Endothelial cell of umbilical vein (primary cell): Measurements from ENCODE around the gene STX11. TPM values are rescaled to one million over a fixed set of nuclear protein-coding genes. Genes with fewer than 3 reads are reported as not detected.

Experiments used
- BruUV-seq: library from RNA; stranded (reverse); fragments of 400-500 nt; replicated peaks from 2 replicates; lab custom pipeline; 2021; lab: Mats Ljungman, UMichigan
- CTCF ChIA-PET: fragments of 300-600, 350-600 bp; sonication (Branson Sonifier 250); formaldehyde crosslinking; loops from one replicate; lab custom pipeline; 2021; ENCODE audit warnings: antibody characterized with exemption, inconsistent platforms; lab: Charles Lee
- POLR2A ChIA-PET: fragments of 300-600, 350-600 bp; sonication (Branson Sonifier 250); formaldehyde crosslinking; loops from one replicate; lab custom pipeline; 2021; ENCODE audit warnings: antibody characterized with exemption, inconsistent platforms; lab: Charles Lee
- DNase-seq: peaks from one replicate; pipeline ENCODE4 v3.0.0-alpha.2; 2011; ENCODE audit warnings: low read depth, low spot score
- FAIRE-seq: peaks from 2 replicates; lab custom pipeline; 2011; peaks lifted over from hg19 to GRCh38; lab: Jason Lieb, UNC
- H2AFZ ChIP-seq: 2 replicates; pipeline ENCODE4 v1.6.0; 2012; ENCODE audit warnings: low read depth, low read length, control low read depth, inconsistent platforms
- H3K27ac ChIP-seq: 2 replicates; pipeline ENCODE4 v1.5.1; 2011; ENCODE audit warnings: low read depth, mild to moderate bottlenecking, control low read depth, low read length, moderate library complexity; ENCODE audit not compliant: insufficient read depth
- H3K27me3 ChIP-seq, 2 experiments: 2 replicates each; pipeline versions ENCODE4 v1.6.0 to v1.6.1; 2011; ENCODE audit warnings: low read length in 2 of 2, mixed read lengths in 1 of 2; ENCODE audit not compliant: control insufficient read depth in 2 of 2, insufficient read depth in 2 of 2
- H3K36me3 ChIP-seq, 2 experiments: 2 replicates in 1 of 2; 3 replicates in 1 of 2; pipeline ENCODE4 v1.5.1; 2011; ENCODE audit warnings: low read length in 2 of 2, mild to moderate bottlenecking in 1 of 2, moderate library complexity in 1 of 2; ENCODE audit not compliant: control insufficient read depth in 2 of 2, insufficient read depth in 2 of 2; ENCODE audit errors: extremely low read depth in 1 of 2
- H3K4me1 ChIP-seq: 3 replicates; pipeline ENCODE4 v1.5.1; 2011; ENCODE audit warnings: mild to moderate bottlenecking, low read length; ENCODE audit not compliant: control insufficient read depth, insufficient read depth; ENCODE audit errors: extremely low read depth
- H3K4me2 ChIP-seq: 2 replicates; pipeline ENCODE4 v1.6.1; 2011; ENCODE audit warnings: low read length, control low read depth, mixed read lengths; ENCODE audit not compliant: insufficient read depth
- H3K4me3 ChIP-seq, 3 experiments: fragments of 200-600 bp in 1 of 3; sonication (generic), shearing (Covaris generic) in 1 of 3; replicated peaks in 1 of 3; 2 replicates each; pipeline ENCODE4 v1.5.1; 2011 to 2016; ENCODE audit warnings: control low read depth in 3 of 3, low read length in 3 of 3, mild to moderate bottlenecking in 2 of 3, inconsistent platforms in 1 of 3, low read depth in 1 of 3, moderate library complexity in 1 of 3; ENCODE audit not compliant: insufficient read depth in 1 of 3
- H3K79me2 ChIP-seq: 2 replicates; pipeline ENCODE4 v1.6.0; 2012; ENCODE audit warnings: low read length, inconsistent platforms; ENCODE audit not compliant: control insufficient read depth, insufficient read depth
- H3K9ac ChIP-seq: replicated peaks from 2 replicates; pipeline ENCODE3; 2011; ENCODE audit warnings: low read length, control low read depth; ENCODE audit not compliant: insufficient read depth; ENCODE audit errors: extremely low read depth
- H3K9me1 ChIP-seq: replicated peaks from 3 replicates; pipeline ENCODE4 v1.6.0; 2011; ENCODE audit warnings: mild to moderate bottlenecking, low read length; ENCODE audit not compliant: control insufficient read depth, insufficient read depth; ENCODE audit errors: extremely low read depth
- H3K9me3 ChIP-seq: replicated peaks from 2 replicates; pipeline ENCODE4 v1.5.1; 2012; ENCODE audit warnings: low read length, inconsistent platforms; ENCODE audit not compliant: control insufficient read depth, insufficient read depth
- H4K20me1 ChIP-seq: replicated peaks from 2 replicates; pipeline ENCODE3; 2011; ENCODE audit warnings: mild to moderate bottlenecking, low read length; ENCODE audit not compliant: control insufficient read depth, insufficient read depth; ENCODE audit errors: extremely low read depth
- EZH2 ChIP-seq: IDR thresholded peaks from 2 replicates; pipeline ENCODE4 v1.6.1; 2012; ENCODE audit warnings: borderline replicate concordance, low read depth, mild to moderate bottlenecking, moderate library complexity, low read length, inconsistent platforms; ENCODE audit not compliant: severe bottlenecking
- FOS ChIP-seq: IDR thresholded peaks from 2 replicates; pipeline ENCODE4 v1.6.1; 2011; ENCODE audit warnings: mild to moderate bottlenecking, low read length, moderate library complexity, borderline replicate concordance; ENCODE audit not compliant: insufficient read depth
- GATA2 ChIP-seq: IDR thresholded peaks from 2 replicates; pipeline ENCODE4 v1.7.0; 2011; ENCODE audit warnings: low read depth, mild to moderate bottlenecking, moderate library complexity, mixed read lengths, low read length; ENCODE audit not compliant: insufficient read length, insufficient read depth
- MYC ChIP-seq: IDR thresholded peaks from one replicate; pipeline ENCODE4 v1.6.1; 2011; ENCODE audit warnings: mild to moderate bottlenecking, low read depth, low read length
- POLR2AphosphoS5 ChIP-seq: IDR thresholded peaks from 2 replicates; pipeline ENCODE4 v1.6.1; 2012; ENCODE audit warnings: low read depth, mild to moderate bottlenecking, control low read depth, low read length, moderate library complexity; ENCODE audit not compliant: insufficient read depth
- dilution Hi-C: fragments of 300-500 bp; cut with MboI; formaldehyde crosslinking; loops from one replicate; pipeline ENCODE4 v1.15.0; 2019; ENCODE audit warnings: low sequenced_read_pairs; ENCODE audit not compliant: extremely low pct_ligation_motif_present
- intact Hi-C: fragments of 100-400 bp; cut with micrococcal nuclease; formaldehyde crosslinking; loops from one replicate; pipeline ENCODE4 v1.10.0; 2022
- polyA plus RNA-seq, 4 experiments: library from polyadenylated mRNA; depleted of rRNA in 3 of 4; stranded (reverse) in 3 of 4; unstranded in 1 of 4; fragments of >200 nt; gene quantifications; 2 replicates each; pipeline versions ENCODE4 v1.2.1 to v1.2.3, GENCODE V29; 2011 to 2012; ENCODE audit warnings: missing spikeins in 1 of 4
- total RNA-seq: library from RNA; stranded (reverse); gene quantifications from 2 replicates; pipeline ENCODE4 v1.2.3, GENCODE V29; 2021
- TF ChIP-seq, protein P1 (sequence below): IDR thresholded peaks from 2 replicates; pipeline ENCODE4 v1.6.1; 2011; ENCODE audit not compliant: insufficient read depth, insufficient read length
- TF ChIP-seq, protein P2 (sequence below), 2 donors: IDR thresholded peaks; 1 replicate in 1 of 2; 2 replicates in 1 of 2; pipeline ENCODE4 v1.5.1; 2011; ENCODE audit warnings: low read length in 2 of 2, mild to moderate bottlenecking in 2 of 2, moderate library complexity in 2 of 2, control low read depth in 1 of 2, inconsistent platforms in 1 of 2, low read depth in 1 of 2; ENCODE audit not compliant: insufficient read depth in 1 of 2; ENCODE audit errors: extremely low read depth in 1 of 2

The STX11 gene
- total and polyA plus RNA-seq, 2 donors (not counting 3 experiments of a cell fraction or from before 2014, with no cell fraction given) = 4.7 to 8.9 TPM

DNA sequence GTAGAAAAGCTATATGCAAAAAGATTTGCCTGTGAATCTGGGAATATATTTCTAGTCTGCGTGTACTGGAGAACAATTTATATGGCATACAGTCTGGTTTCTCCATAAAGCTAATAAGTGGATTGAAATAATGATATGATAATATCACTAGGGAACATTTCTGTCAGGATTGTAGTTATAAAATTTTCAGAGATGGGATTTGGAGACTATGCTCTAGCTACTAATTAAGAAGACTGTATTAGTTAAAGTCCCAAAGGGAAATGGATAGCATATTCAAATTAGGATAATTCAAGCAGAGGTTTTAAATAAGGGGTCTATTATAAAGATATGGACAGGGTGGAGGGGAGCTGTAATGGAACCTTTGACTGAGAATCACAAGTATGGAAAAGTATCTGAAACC lies 7.2 kb upstream of the STX11 start:
- Histone ChIP-seq H3K27ac (no peak overlapping the region), H3K9ac (no peak overlapping the region), H3K27me3 (no peaks in the 10 kb centered on the region), H3K9me3 (no peaks in the 10 kb centered on the region), H3K4me3 (no peak overlapping the region), H3K79me2 (no peaks in the 10 kb centered on the region), H4K20me1 (no peaks in the 10 kb centered on the region), H3K4me2 (no peak overlapping the region), H3K4me1 (peaks cover 9% of the 10 kb centered on the region), H3K9me1 (no peaks in the 10 kb centered on the region), H3K36me3 (no peaks in the 10 kb centered on the region), H2AFZ (no peak overlapping the region)
- FAIRE-seq (no peak), DNase-seq (no peak)
- TF ChIP-seq, protein P1, sequence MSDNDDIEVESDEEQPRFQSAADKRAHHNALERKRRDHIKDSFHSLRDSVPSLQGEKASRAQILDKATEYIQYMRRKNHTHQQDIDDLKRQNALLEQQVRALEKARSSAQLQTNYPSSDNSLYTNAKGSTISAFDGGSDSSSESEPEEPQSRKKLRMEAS = no peak
- no peak for TF ChIP-seq MYC
- no peak for TF ChIP-seq POLR2AphosphoS5
- no peak for TF ChIP-seq GATA2
- TF ChIP-seq, protein P2, sequence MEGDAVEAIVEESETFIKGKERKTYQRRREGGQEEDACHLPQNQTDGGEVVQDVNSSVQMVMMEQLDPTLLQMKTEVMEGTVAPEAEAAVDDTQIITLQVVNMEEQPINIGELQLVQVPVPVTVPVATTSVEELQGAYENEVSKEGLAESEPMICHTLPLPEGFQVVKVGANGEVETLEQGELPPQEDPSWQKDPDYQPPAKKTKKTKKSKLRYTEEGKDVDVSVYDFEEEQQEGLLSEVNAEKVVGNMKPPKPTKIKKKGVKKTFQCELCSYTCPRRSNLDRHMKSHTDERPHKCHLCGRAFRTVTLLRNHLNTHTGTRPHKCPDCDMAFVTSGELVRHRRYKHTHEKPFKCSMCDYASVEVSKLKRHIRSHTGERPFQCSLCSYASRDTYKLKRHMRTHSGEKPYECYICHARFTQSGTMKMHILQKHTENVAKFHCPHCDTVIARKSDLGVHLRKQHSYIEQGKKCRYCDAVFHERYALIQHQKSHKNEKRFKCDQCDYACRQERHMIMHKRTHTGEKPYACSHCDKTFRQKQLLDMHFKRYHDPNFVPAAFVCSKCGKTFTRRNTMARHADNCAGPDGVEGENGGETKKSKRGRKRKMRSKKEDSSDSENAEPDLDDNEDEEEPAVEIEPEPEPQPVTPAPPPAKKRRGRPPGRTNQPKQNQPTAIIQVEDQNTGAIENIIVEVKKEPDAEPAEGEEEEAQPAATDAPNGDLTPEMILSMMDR (IDR thresholded peaks at IDR 0.05; ENCODE audit: extremely low read depth in 1 of 2, insufficient read depth in 1 of 2, low read depth in 1 of 2, low read length in 2 of 2) = no peak
- no peak for TF ChIP-seq FOS
- no peak for TF ChIP-seq EZH2
- POLR2A ChIA-PET = no interaction called here
- CTCF ChIA-PET = interaction anchor here (0.9 to 2.1 kb wide), 7 partner anchors 9 to 73 kb away, joined by 3 to 10 read pairs (median 5); no protein-coding TSS in a partner anchor
- intact Hi-C loops (no loop called here), dilution Hi-C loops (no loop called here)
- BruUV-seq = no TSS peak
